Neutrophil (primary cell): Measurements from ENCODE around the gene SWI5.

Source experiments
- H3K27ac ChIP-seq: fragments of 200-600 bp; sonication (generic); 2 replicates; pipeline ENCODE4 v1.5.1; 2016; ENCODE audit warnings: mild to moderate bottlenecking, moderate library complexity
- H3K27me3 ChIP-seq: fragments of 200-600 bp; sonication (generic); 2 replicates; pipeline ENCODE4 v1.6.0; 2016; ENCODE audit warnings: mild to moderate bottlenecking
- H3K36me3 ChIP-seq: fragments of 200-600 bp; sonication (generic); 2 replicates; pipeline ENCODE4 v1.5.1; 2017
- H3K4me1 ChIP-seq, 2 experiments: fragments of 200-600 bp in 1 of 2; sonication (generic) in 1 of 2; 1 replicate in 1 of 2; 2 replicates in 1 of 2; pipeline versions ENCODE4 v1.5.1 to v1.6.1; 2013 to 2016; ENCODE audit warnings: low read depth in 1 of 2, low read length in 1 of 2, mild to moderate bottlenecking in 1 of 2, moderate library complexity in 1 of 2; ENCODE audit not compliant: control insufficient read depth in 1 of 2, insufficient read depth in 1 of 2
- H3K4me3 ChIP-seq, 2 experiments: fragments of 200-600 bp in 1 of 2; sonication (generic) in 1 of 2; 1 replicate in 1 of 2; 2 replicates in 1 of 2; pipeline ENCODE4 v1.5.1; 2013 to 2016; ENCODE audit warnings: low read depth in 1 of 2, low read length in 1 of 2, mild to moderate bottlenecking in 1 of 2, moderate library complexity in 1 of 2
- H3K9me3 ChIP-seq: fragments of 200-600 bp; sonication (generic); 2 replicates; pipeline ENCODE4 v1.5.1; 2016
- CTCF ChIP-seq: fragments of 200-600 bp; sonication (generic); IDR thresholded peaks from 2 replicates; pipeline ENCODE4 v1.5.1; 2016; ENCODE audit warnings: antibody characterized with exemption

SWI5 gene

GRCh38 chr9:128249558-128249907, 26.5 kb upstream of the SWI5 start:
- H3K9me3 ChIP-seq: no peaks in the 10 kb centered on the region
- no peaks in the 10 kb centered on the region for H3K36me3 ChIP-seq
- TF ChIP-seq CTCF: no peak
- peaks cover 25 to 34% of the 10 kb centered on the region in 2 experiments for H3K4me1 ChIP-seq
- no peak overlapping the region for H3K4me3 ChIP-seq
- no peak overlapping the region for H3K27ac ChIP-seq
- peaks cover 35% of the 10 kb centered on the region for H3K27me3 ChIP-seq

- Histone ChIP-seq H3K36me3 (peaks cover 4% of the 10 kb centered on the region), H3K9me3 (no peaks in the 10 kb centered on the region), H3K4me3 (peak overlapping the region; percentile 34 to 57), H3K27ac (peak overlapping the region; percentile 42), H3K27me3 (peaks cover 35% of the 10 kb centered on the region), H3K4me1 (peaks cover 22 to 27% of the 10 kb centered on the region in 2 experiments)
- no peak for TF ChIP-seq CTCF
Measured at GRCh38 chr9:128249908-128250838, 25.9 kb upstream of the SWI5 start.

- H3K4me3 ChIP-seq: peak overlapping the region; percentile 34 to 57
- H3K4me1 ChIP-seq: peaks cover 13 to 18% of the 10 kb centered on the region in 2 experiments
- H3K27ac ChIP-seq: no peak overlapping the region
- H3K9me3 ChIP-seq: no peaks in the 10 kb centered on the region
- H3K27me3 ChIP-seq: peaks cover 35% of the 10 kb centered on the region
- no peak for TF ChIP-seq CTCF
- H3K36me3 ChIP-seq: peaks cover 13% of the 10 kb centered on the region
Measured at GRCh38 chr9:128250839-128251731, 25.0 kb upstream of the SWI5 start.

- H3K4me1 ChIP-seq: peaks cover 10 to 15% of the 10 kb centered on the region in 2 experiments
- H3K36me3 ChIP-seq: peaks cover 19% of the 10 kb centered on the region
- H3K27me3 ChIP-seq: peaks cover 35% of the 10 kb centered on the region
- TF ChIP-seq CTCF: no peak
- H3K9me3 ChIP-seq: no peaks in the 10 kb centered on the region
- H3K27ac ChIP-seq: no peak overlapping the region
- H3K4me3 ChIP-seq: no peak overlapping the region
Measured at GRCh38 chr9:128251732-128252100, 24.4 kb upstream of the SWI5 start.

GRCh38 chr9:128252317-128253139, 23.5 kb upstream of the SWI5 start:
- Histone ChIP-seq H3K4me1 (peaks cover 10 to 15% of the 10 kb centered on the region in 2 experiments), H3K27me3 (peaks cover 35% of the 10 kb centered on the region), H3K4me3 (no peak overlapping the region), H3K27ac (no peak overlapping the region), H3K36me3 (peaks cover 27% of the 10 kb centered on the region), H3K9me3 (no peaks in the 10 kb centered on the region)
- no peak for TF ChIP-seq CTCF
